Right cardiac atrium (tissue), 5 donors: Measurements from ENCODE around the gene LRRC59. TPM values are rescaled to one million over a fixed set of nuclear protein-coding genes. Genes with fewer than 3 reads are reported as not detected.

Experiments used
- ATAC-seq, 2 donors: fragments of 200-7000 bp; cut with Tn5 transposase; one replicate each; pipeline versions ENCODE4 v1.8.0 to v1.9.1; 2020; ENCODE audit warnings: moderate library complexity in 2 of 2, mild to moderate bottlenecking in 1 of 2
- DNase-seq, 3 donors: peaks; one replicate each; pipeline ENCODE4 v3.0.0-alpha.2; 2020
- H3K27ac ChIP-seq: one replicate; pipeline ENCODE4 v1.5.1; 2013; ENCODE audit warnings: mild to moderate bottlenecking, low read length, control low read depth, moderate library complexity
- H3K27me3 ChIP-seq: one replicate; pipeline ENCODE4 v1.6.1; 2013; ENCODE audit not compliant: control insufficient read depth, insufficient read depth
- H3K4me1 ChIP-seq: one replicate; pipeline ENCODE4 v1.6.1; 2013; ENCODE audit warnings: low read length; ENCODE audit not compliant: control insufficient read depth, insufficient read depth
- H3K4me3 ChIP-seq: one replicate; pipeline ENCODE4 v1.5.1; 2013; ENCODE audit warnings: low read length, control low read depth
- H3K9me3 ChIP-seq: one replicate; pipeline ENCODE4 v1.6.1; 2013; ENCODE audit warnings: low read length; ENCODE audit not compliant: control insufficient read depth
- WGBS: extraction: QIAGEN DNeasy Blood & Tissue Kit; methylation state at CpG from one replicate; pipeline ENCODE4 v1.1.7; 2013; 5-methylcytosine and 5-hydroxymethylcytosine counted together
- intact Hi-C, 4 donors: fragments of 100-400 bp; cut with DNase I; formaldehyde crosslinking; loops; one replicate each; pipeline versions ENCODE4 v1.11.0 to v1.14.0; 2022 to 2023
- polyA plus RNA-seq: library from polyadenylated mRNA; stranded (reverse); fragments of 200-250 nt; gene quantifications from one replicate; pipeline ENCODE4 v1.2.3, GENCODE V29; 2013
- total RNA-seq, 4 donors: library from RNA; stranded (reverse); fragmentation: NEBNext Ultra II Directional; extraction: Animal tissue kit (Norgen Biotek cat#: 25700); gene quantifications; one replicate each; pipeline ENCODE4 v1.2.1, GENCODE V29; 2021
- donor health status: healthy with polysubstance abuse.
- donor health status: DM: no; HTN: yes; CAD: no.
- donor health status: DM: no; HTN: no; CAD: no.
- donor health status: DM: no; HTN: yes; CAD: no; lungs with severe emphysema.
- donor health status: DM: yes; HTN: yes; CAD: no.

LRRC59 gene
- total and polyA plus RNA-seq, 5 donors, result 22.0 to 62.0 (median 32.7) TPM

- no peak for ATAC-seq
- Histone ChIP-seq H3K27me3 (no peaks in the 10 kb centered on the region), H3K4me3 (no peak overlapping the region), H3K9me3 (no peaks in the 10 kb centered on the region), H3K27ac (no peak overlapping the region), H3K4me1 (no peaks in the 10 kb centered on the region)
- intact Hi-C loops, result loop anchor here in 2 of 4 donors (10.0 kb wide), 1 partner anchor 107 kb away; the partner anchor contains the start of gene RSAD1 (in 2 of the 2)
- WGBS, result 93% methylated on average over 1 of the region's 1 CpG
- DNase-seq, result no peak
Measured at GRCh38 chr17:50367401-50367800, 29.9 kb downstream of the LRRC59 start.

GRCh38 chr17:50365649-50366393, 31.5 kb downstream of the LRRC59 start:
- Histone ChIP-seq H3K27ac (no peak overlapping the region), H3K27me3 (no peaks in the 10 kb centered on the region), H3K4me1 (no peaks in the 10 kb centered on the region), H3K9me3 (no peaks in the 10 kb centered on the region), H3K4me3 (no peak overlapping the region)
- intact Hi-C loops, result loop anchor here in 2 of 4 donors (10.0 kb wide), 1 partner anchor 109 kb away; the partner anchor contains the start of gene RSAD1 (in 2 of the 2)
- ATAC-seq, result no peak
- DNase-seq, result no peak
- WGBS, result 89% methylated on average over 14 of the region's 14 CpGs

DNA sequence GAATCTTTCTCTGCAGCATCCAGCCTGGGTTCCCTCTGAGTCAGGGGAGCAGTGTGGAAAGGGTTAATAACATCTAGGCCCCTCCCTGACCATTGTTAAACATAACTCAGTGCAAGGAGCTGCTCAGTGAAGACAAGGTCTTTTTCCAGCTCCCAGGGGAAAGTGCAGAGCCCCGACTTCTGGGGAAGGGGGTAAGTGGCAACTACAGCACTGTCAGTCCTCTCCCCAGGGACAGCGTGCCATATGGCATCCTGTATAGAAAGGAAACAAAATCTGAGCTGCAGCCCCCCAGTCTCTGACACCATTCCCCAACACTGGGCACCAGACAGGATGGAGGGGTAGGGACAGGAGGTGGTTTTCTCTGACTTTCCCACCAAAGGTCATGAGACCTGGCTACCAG, 32.2 kb downstream of the LRRC59 start:
- H3K4me1 ChIP-seq, result no peaks in the 10 kb centered on the region
- DNase-seq, result no peak
- intact Hi-C loops, result loop anchor here in 2 of 4 donors (10.0 kb wide), 1 partner anchor 110 kb away; the partner anchor contains the start of gene RSAD1 (in 2 of the 2)
- no peak overlapping the region for H3K4me3 ChIP-seq
- H3K27ac ChIP-seq, result no peak overlapping the region
- WGBS, result 52% methylated on average over 2 of the region's 2 CpGs
- no peak for ATAC-seq
- H3K9me3 ChIP-seq, result no peaks in the 10 kb centered on the region
- H3K27me3 ChIP-seq, result no peaks in the 10 kb centered on the region

DNA sequence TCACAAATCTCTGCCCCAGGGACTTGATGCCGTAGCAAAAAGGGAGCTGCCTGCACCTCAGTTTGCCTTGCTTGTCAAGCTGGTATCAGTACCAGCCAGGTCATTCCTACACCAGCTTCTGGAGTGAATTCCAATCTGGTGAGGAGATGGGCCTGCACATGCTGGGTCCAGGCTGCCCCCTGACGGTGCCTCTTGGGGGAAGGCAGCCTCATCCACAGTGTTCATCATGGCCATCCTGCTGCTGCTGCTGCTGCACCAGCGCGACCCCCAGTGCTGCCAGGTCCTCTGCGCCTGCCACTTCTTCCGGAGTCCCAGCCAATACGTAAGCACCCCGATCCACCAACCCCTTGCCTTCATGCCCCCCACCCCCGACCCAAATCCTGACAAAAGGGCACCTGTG, 32.6 kb downstream of the LRRC59 start:
- ATAC-seq, result no peak
- Histone ChIP-seq H3K27me3 (no peaks in the 10 kb centered on the region), H3K9me3 (no peaks in the 10 kb centered on the region), H3K4me3 (no peak overlapping the region), H3K27ac (no peak overlapping the region), H3K4me1 (no peaks in the 10 kb centered on the region)
- intact Hi-C loops, result loop anchor here in 2 of 4 donors (10.0 kb wide), 1 partner anchor 110 kb away; the partner anchor contains the start of gene RSAD1 (in 2 of the 2)
- WGBS, result 73% methylated on average over 9 of the region's 9 CpGs
- DNase-seq, result no peak

DNA sequence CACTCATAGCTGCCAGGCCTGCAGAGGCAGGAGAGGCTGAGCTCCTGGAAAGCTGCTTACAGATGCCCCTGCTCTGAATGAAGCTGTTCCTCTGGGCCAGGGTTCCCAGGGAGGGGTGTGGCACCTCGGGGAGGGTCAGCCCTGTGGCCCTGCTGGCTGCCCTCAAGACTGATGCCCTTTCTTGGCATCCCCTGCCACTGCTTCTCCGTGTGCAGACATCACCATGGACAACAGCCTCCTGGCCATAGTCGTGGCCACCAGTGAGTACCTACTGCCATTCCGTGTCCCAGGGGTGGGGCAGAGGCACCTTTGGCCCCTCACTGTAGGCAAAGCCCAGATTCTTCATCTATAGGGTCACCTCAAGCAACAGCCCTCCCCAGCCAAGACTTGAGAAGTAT, 33.3 kb downstream of the LRRC59 start:
- DNase-seq (no peak), ATAC-seq (no peak)
- Histone ChIP-seq H3K9me3 (no peaks in the 10 kb centered on the region), H3K4me3 (no peak overlapping the region), H3K4me1 (no peaks in the 10 kb centered on the region), H3K27ac (no peak overlapping the region), H3K27me3 (no peaks in the 10 kb centered on the region)
- intact Hi-C loops, result loop anchor here in 2 of 4 donors (10.0 kb wide), 1 partner anchor 111 kb away; the partner anchor contains the start of gene RSAD1 (in 2 of the 2)
- 58% methylated on average over 4 of the region's 4 CpGs for WGBS

GRCh38 chr17:50363217-50364060, 33.9 kb downstream of the LRRC59 start:
- peak; percentile 40 to 55 for ATAC-seq
- WGBS, result 44% methylated on average over 8 of the region's 8 CpGs
- H3K27me3 ChIP-seq, result no peaks in the 10 kb centered on the region

GRCh38 chr17:50362661-50363060, 34.7 kb downstream of the LRRC59 start:
- WGBS, result 71% methylated on average over 7 of the region's 7 CpGs
- Histone ChIP-seq H3K9me3 (no peaks in the 10 kb centered on the region), H3K4me3 (no peak overlapping the region), H3K27me3 (no peaks in the 10 kb centered on the region), H3K27ac (no peak overlapping the region), H3K4me1 (no peaks in the 10 kb centered on the region)
- DNase-seq (no peak), ATAC-seq (no peak)
- intact Hi-C loops, result loop anchor here in 2 of 4 donors (10.0 kb wide), 1 partner anchor 112 kb away; the partner anchor contains the start of gene RSAD1 (in 2 of the 2)

More at GRCh38 chr17:50363217-50364060, 33.9 kb downstream of the LRRC59 start:
- Histone ChIP-seq H3K4me1 (no peaks in the 10 kb centered on the region), H3K4me3 (no peak overlapping the region), H3K9me3 (no peaks in the 10 kb centered on the region), H3K27ac (no peak overlapping the region)
- DNase-seq, result peak in 2 of 3 donors; percentile 66
- intact Hi-C loops, result loop anchor here in 2 of 4 donors (10.0 kb wide), 1 partner anchor 111 kb away; the partner anchor contains the start of gene RSAD1 (in 2 of the 2)

GRCh38 chr17:50361561-50362480, 35.5 kb downstream of the LRRC59 start:
- peak in 2 of 3 donors; percentile 59 to 77 for DNase-seq
- no peak overlapping the region for H3K27ac ChIP-seq
- H3K4me1 ChIP-seq, result no peaks in the 10 kb centered on the region

DNA sequence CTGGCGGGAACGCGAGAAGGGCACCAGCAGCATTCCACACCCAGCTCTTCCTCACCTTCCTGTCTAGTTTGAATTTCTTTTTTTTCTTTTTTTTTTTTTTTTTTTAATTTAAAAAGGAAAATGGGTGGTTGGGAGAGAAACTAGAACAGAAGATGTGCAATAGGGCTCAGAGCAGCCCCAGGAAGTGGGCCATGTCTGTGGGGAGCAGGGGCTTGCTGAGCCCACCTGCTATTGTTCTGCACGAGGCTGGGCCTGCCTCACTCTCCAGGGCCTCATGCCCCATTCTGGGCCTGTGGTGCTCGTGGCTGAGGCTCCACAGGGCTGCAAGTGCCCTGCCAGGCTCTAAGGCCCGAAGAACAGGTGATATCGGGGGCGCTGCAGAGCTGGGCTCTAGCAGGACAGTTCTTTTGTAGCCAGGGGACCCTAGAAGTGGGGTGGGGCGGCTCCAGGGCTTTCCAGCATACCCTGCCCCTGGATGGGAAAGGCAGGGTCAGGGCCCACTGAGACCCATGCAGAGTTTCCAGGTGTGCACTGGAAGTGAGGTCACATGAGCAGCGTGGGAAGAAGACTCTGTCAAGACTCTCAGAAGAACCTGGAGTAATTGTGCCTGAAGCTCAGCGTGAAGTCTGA, 36.7 kb downstream of the LRRC59 start:
- Histone ChIP-seq H3K9me3 (no peaks in the 10 kb centered on the region), H3K4me1 (no peaks in the 10 kb centered on the region), H3K27me3 (no peaks in the 10 kb centered on the region), H3K4me3 (no peak overlapping the region), H3K27ac (no peak overlapping the region)
- no peak for DNase-seq
- intact Hi-C loops, result loop anchor here in 2 of 4 donors (10.0 kb wide), 1 partner anchor 114 kb away; the partner anchor contains the start of gene RSAD1 (in 2 of the 2)
- 84% methylated on average over 11 of the region's 11 CpGs for WGBS
- ATAC-seq, result no peak

More at GRCh38 chr17:50361561-50362480, 35.5 kb downstream of the LRRC59 start:
- WGBS, result 27% methylated on average over 11 of the region's 11 CpGs
- Histone ChIP-seq H3K9me3 (no peaks in the 10 kb centered on the region), H3K4me3 (no peak overlapping the region), H3K27me3 (no peaks in the 10 kb centered on the region)
- ATAC-seq, result peak; percentile 42 to 50
- intact Hi-C loops, result loop anchor here in 2 of 4 donors (10.0 kb wide), 1 partner anchor 113 kb away; the partner anchor contains the start of gene RSAD1 (in 2 of the 2)
